SK-N-MC (cell line): ENCODE measurements around the gene SNHG17.

Source experiments
- EZH2 ChIP-seq: fragments of 200-600 bp; sonication (generic); IDR thresholded peaks from one replicate; pipeline ENCODE4 v1.6.1; 2017; ENCODE audit warnings: antibody characterized with exemption
- FOXP2 ChIP-seq: optimal IDR thresholded peaks from 2 replicates; pipeline ENCODE3; 2011; ENCODE audit warnings: mild to moderate bottlenecking, moderate library complexity; ENCODE audit not compliant: insufficient read depth; ENCODE audit errors: extremely low read length, control extremely low read depth
- POLR2AphosphoS5 ChIP-seq: IDR thresholded peaks from 2 replicates; pipeline ENCODE4 v1.6.1; 2012; ENCODE audit warnings: mild to moderate bottlenecking, low read depth, low read length, borderline replicate concordance

DNA sequence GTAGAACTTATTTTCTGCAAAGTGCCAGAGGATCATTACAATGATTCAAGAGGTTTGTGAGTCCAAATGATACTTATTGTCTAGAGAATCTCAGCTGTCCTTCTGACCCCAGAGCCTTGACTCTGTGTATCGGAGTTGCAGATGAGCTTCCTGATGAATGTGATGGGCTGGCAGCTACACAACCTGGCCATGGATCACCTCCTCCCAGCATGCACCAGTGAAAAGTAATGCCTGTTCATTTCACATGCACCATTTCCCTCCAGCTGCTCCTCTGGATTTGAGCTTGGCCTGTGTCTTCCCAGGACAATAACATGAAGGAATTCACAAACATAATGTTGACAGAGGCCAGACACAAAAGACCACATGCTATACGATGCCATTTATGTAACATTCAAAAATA, 30.0 kb downstream of the SNHG17 start:
- TF ChIP-seq EZH2: no peak
- no peak for TF ChIP-seq POLR2AphosphoS5
- no peak for TF ChIP-seq FOXP2
